ENCODE data around the gene ELOVL6.
A peak's percentile ranks its signal among the peaks of the same experiment; 100 is the strongest.
"Not testable (repeated sequence)": the region's sequence is repeated elsewhere in the genome, so short reads cannot be mapped to it uniquely, and the experiment has no call there.

ELOVL6 gene

DNA sequence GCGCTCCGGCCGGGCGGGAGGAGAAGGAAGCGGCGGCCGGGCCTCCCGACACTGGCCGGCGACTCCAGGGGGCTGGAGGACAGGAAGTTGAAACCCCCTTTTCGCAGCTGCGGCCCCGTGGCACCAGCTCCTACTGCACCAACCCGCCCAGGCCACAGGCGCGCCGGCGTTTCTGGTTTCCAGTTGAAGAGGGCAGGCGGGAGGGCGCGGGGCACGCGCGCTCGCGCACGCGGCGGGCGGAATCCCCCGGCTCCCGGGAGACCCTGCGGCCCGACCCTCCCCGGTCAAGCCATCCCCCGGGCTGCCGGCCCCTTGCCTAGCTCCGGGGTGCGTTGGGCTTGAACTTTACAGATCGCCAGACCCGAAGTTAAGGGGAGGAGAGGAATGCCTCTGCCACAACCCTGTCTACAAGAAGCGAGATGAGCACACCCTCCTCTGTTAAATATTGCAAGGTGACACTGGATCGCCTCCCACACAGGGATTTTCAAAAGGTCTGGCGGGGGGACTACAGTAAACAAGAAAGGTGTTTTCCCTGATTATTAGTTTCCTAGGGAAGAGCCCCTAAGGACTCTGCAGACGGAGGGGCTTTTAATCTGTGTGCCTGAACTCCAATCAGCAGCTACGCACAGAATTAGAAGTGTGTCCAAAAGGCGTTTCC is 1.4 kb downstream of the ELOVL6 start:
- DNase-seq (ENCODE audit: low read depth) = no peak

DNA sequence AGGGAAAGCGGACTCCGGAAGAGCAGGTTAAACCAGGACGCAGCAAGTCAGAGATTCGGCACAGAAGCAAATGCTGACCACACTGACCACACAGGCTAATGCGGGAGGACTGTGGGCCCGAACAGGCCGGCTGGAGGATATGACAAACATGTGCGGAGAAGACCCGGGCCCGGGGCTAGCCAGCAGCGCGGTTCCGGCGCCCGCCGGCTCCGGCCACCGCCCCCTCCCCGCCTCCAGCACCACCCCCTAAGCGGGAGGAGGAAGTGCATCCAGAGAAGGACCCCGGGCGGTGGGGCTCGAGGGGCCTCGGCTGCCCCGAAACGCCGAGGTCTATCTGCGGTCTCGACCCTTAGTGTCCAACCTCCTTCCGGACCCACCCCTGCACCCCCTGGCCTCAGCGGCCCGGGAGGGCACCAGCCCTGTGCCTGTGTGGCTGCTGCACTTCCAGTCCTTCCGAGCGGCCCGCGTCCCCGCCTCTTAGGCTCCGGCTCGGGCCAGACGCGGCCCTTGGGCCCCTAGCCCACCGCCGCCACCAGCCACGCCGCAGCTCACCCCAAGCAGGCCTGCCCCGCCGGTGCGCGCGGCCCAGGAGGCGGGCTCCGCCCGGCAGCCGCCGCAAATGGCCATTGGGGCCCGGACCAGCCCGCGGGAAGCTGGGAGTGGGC is 2.1 kb downstream of the ELOVL6 start:
- DNase-seq (ENCODE audit: low read depth) = peak; percentile 35

DNA sequence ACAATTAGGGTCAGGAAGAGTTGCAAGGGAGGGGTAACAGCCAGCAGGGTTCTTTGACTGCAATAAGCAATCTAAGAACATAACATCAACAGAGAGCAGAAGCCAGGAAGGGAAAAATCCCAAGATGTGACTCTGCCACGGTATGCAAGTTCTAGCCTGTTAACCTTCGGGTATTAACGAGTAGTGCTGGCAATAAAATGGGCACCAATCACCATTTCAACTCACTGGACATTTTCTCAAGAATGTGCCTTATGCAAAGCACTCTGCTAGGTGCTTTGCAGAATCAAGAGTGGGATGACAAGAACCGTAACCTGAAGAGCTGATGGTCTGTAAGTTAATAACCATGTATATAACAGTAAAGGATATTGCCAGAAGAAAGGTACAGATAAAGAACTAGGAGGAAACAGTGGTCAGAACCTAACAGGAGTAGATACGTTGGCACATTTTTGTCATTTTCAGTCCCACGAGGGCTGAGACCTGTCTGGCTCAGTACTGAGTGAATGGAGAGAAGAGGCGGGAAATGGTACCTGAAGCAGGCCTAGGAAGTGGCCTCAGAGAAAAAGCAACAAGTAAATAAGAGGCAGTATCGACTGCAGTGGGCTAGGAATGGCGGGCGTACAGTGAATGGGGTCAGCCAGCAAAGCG is 2.7 kb downstream of the ELOVL6 start:
- DNase-seq (ENCODE audit: low read depth) = no peak

DNA sequence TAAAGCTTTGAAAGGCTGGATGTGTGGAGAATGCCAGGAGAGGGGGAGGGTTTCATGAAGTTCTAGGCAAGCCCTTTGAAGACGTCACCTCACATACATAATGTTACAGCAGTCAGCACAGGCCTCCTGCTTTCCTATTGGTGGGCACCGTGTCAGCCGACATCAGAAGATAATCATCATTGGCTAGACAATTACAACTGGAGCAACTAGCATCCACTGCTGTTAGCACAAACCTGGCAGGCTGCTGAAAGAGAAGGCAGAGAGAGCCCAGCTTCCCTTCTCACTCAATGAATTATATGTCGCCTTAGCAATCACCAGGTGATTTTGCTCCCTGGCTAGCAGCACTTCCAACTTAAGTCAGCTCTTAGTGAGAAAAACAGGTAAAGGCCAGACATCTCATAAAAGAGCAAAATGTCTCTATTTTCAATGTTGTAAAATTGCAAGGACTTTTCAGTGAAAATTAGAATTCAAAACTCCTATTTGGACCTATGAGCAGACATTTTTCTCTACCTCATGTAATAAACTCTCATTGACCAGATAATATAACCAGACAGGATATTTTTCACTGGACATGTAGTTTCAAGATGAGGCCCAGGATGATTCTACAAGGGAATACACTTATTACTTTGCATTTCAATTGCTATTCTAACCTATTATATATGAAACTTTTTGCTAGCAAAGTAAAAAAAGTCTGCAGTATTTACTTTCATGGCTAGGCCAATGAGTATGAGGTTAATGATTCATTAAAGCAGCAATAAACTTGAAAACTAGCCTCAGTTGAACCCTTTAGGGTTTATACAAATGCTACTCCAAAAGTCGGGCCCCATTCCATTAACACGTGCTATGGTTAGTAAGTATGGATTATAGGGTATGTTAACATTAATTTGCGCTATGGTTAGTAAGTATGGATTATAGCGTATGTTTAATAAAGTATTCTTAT is 4.3 kb downstream of the ELOVL6 start:
- peak; percentile 16 for DNase-seq (ENCODE audit: low read depth)

DNA sequence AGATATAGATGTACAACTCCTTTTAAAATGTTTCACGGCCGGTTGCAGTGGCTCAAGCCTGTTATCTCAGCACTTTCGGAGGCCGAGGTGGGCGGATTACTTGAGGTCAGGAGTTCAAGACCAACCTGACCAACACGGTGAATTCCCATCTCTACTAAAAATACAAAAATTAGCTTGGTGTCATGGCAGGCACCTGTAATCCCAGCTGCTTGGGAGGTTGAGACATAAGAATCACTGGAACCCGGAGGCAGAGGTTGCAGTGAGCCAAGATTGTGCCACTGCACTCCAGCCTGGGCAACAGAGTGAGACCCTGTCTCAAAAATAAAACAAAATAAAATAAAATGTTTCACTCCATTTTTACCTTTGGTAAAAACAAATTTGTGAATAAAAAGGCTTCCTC is 5.1 kb downstream of the ELOVL6 start:
- not testable (repeated sequence) for DNase-seq (ENCODE audit: low read depth)

DNA sequence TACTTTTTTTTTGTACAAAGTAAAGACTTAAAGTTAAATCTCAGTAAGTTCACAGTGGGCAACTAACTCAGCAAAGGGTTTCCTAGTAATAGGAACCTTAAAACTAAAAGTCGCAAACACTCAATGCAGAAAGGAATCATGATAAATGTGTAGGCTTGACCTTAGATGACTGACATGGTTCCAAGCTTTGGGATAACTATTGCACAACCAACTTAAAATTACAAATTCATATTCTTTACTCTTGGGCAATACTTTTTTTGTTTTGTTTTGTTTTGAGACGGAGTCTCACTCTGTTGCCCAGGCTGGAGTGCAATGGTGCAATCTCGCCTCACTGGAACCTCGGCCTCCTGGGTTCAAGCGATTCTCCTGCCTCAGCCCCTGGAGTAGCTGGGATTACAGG is 8.2 kb downstream of the ELOVL6 start:
- DNase-seq (ENCODE audit: low read depth) = no peak

DNA sequence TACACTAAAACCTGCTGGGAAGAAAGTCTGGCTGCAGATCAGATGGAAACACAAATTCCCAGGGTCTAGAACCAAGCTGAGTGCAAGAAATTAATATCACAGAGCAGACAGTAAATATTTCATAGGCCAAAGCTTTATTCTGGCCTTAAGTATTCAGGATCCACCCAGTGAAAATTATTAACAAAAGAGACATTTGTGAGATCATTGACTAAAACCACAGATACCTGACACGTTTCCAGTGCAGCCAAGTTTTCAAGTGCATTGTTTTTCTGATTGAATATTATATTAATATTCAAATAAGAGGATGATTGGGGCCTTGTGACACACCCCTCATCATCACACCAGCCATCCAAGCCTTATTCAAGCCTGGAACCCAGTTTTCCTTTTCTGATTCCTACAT is 10.3 kb downstream of the ELOVL6 start:
- no peak for DNase-seq (ENCODE audit: low read depth)

DNA sequence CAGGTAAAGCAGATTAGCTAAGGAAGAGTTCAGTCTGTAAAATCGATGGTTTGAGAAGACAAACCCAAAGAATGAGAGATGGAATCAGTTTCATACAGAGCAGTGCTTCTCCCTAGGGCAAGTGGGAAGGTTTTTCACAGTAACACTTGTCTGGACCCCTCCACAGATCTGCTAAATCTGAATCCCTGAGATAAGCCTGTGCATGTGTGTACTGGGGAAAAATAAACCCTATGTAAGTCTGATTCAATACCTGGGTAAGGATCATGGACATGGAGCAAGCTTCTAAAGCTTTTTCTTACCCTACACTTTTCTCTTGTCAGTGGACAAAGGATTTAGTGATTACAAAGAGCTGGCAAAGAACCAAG is 13.6 kb downstream of the ELOVL6 start:
- DNase-seq (ENCODE audit: low read depth) = no peak

DNA sequence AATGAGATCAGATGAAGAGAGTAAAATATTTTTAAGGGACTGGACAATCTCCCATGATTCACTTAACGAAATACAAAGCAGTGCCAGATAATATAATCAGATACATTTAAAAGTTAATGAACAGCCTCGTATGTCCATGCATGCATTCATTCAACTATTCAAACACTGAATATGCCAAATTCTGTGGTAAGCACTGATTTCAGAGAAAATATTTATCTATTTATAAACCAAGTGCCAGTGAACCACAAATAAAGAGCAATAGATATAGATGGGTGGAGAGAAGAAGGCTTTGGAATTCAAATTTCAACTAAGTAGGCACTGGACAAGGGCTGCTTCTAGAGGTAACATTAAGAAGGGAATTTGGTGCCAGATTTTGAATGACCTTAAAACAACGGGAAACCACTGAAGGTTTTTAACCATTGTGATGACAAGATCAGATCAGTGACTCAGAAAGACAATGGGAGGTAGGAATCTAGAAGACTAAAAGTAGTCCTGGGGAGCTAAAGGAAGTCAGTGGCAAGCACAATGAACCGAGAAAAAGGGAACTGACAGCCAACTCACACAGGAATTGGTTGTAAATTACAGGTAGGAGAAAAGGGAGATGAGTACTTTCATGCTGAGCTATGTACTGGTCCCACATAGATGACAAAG is 14.2 kb downstream of the ELOVL6 start:
- DNase-seq (ENCODE audit: low read depth) = no peak

DNA sequence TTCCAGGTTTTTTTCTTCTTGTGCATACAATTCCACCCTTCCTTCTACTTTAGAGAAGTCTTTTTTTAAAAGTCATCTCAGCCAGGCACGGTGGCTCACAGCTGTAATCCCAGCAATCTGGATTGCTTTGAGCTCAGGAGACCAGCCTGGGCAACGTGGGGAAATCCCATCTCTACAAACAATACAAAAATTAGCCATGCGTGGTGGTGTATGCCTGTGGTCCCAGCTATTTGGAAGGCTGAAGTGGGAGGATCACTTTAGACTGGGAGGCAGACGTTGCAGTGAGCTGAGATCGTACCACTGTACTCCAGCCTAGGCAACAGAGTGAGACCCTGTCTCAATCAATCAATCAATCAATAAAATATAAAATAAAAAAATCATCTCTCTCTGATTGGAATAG is 14.8 kb downstream of the ELOVL6 start:
- no peak for DNase-seq (ENCODE audit: low read depth)

DNA sequence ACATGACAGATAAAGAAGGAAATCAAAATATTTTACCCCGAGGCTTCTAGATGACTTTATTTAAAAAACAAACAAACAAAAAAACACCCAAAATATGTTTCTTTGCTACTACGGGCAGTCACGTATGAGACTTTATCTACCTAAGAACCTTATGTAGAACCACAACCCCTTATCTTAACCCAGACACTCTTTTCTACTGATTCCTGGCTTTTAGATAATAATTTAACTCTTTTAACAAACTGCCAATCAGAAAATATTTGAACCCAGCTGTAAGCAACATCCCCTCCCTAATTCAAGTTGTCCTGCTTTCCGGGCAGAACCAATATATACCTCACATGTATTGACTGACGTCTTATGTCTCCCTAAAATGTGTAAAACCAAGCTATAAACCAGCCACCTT is 15.4 kb downstream of the ELOVL6 start:
- no peak for DNase-seq (ENCODE audit: low read depth)

DNA sequence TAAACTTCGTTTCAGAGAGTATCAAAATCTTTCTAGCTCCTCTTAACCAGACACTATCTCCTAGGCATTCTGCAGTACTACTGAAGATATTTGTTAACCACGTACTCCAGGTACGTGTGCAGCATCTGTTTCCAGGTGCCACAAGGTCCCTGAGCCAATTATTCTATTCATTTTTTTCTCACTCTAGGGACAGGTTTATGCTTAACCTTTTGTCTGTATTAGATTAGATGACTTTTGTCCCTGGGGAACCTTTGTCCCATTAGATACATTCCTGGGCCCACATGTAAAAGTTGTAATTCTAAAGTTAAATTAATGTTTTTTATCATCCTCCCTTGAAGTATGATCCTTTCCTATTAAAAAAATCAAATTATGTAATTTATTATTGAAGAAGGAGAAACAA is 16.5 kb downstream of the ELOVL6 start:
- DNase-seq (ENCODE audit: low read depth) = no peak

DNA sequence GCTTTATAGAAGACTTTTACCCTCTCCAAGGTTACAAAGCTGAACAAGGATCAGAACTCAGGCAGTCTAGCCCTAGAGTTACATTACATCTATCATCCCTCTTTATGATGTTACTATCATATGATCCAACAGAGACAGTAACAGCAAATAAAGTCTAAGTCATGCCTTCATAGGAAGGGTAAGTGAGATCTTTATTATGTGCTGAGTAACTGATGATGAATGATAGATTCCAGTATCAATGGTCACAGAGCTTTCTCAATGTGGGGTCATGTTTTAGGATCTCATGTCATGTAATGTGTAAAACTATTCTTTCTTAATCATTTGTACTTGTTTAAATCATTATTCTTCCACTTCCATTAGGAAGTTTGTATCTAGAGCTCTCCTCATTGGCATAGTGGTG is 22.8 kb downstream of the ELOVL6 start:
- DNase-seq (ENCODE audit: low read depth) = no peak

DNA sequence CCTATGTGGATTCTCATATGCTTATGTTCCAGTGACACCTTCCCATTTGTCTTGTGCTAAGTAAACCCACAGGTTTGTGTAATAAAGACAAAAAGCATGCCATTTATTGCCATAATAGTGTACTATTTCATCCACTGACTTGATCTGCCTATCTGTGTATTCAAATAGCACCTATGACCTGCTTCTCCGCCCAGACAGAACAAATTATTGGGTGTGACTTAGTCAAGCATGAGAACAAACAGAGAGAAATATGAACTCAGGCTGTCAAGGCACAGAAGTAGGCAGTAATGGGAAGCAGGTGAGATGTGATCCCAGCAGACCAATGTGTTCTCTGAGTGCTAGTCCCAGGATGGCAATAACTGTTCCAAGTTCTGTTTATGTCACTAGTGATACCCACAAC is 25.4 kb downstream of the ELOVL6 start:
- DNase-seq (ENCODE audit: low read depth) = no peak

DNA sequence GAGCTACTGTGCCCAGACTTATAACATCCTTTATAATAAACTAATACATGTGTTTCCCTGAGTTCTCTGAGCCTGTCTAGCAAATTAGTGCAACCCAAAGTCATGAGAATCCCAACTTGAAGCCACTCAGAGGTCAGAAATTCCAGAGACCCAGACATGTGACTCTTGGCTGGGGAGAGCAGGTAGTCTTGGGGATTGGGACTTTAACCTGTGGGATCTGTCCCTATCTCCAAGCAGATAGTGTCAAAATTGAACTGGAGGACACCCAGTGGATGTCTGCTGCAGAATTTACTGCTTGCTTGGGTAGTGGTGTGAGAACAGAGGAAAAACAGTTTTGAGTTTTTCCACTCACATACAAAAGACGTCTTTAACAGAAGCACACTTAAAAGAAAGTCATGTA is 26.4 kb downstream of the ELOVL6 start:
- DNase-seq (ENCODE audit: low read depth) = no peak

DNA sequence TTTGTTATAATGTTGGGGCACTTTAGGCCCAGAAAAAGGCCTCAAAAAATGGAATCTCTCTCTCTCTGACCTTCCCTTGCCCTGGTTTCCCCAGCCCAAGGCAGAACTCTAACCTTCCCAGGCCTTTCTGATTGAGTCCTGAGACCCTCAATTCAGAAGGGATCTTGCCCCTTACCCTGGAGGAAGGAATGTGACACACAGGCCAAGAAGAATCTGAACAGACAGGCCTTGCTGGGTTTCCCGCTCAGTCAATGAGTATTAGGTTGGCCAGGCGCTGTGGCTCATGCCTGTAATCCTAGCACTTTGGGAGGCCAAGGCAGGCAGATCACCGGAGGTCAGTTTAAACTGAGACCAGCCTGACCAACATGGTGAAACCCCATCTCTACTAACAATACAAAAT is 27.6 kb downstream of the ELOVL6 start:
- DNase-seq (ENCODE audit: low read depth) = no peak

DNA sequence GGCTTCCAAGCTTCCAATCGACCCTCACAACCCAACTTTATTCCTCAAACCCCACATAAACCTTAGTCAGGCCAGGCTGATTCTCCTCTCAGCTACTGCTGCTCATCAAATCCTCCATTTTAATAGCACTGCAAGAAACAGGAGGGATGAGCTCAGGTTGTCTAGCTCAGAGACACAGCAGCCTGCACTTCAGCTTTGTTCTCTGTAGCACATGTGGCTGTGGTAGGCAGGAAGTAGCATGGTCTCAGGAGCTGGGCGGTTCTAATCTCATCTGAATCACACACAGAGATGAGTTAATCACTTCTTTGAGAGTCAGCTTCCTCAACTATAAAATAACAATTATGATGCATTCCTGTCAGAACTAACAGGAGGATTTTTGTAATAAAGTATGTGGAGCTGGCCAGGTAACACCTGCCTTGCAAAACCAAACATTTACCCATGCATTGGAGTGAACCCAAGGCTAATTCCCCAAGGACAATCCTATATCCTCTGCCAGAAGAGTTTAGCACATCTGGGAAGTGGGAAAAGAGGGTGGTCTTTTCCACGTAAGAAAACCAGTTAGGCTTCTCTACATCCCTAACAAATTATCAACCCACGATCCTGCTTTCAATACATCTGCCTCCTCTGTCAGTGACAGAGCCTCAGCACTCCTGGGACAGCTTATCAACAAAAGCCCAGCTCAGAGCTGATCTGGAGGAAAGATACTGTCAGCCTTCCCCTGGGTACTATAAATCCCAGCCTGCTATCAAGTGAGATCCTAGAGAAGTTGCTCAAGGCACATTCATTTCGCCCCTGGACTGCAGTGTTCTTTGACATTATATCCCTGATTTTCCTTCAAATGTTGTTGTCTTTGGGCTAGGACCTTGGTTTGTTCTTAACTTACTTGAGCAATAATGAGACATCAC is 32.8 kb downstream of the ELOVL6 start:
- DNase-seq (ENCODE audit: low read depth) = peak; percentile 13

DNA sequence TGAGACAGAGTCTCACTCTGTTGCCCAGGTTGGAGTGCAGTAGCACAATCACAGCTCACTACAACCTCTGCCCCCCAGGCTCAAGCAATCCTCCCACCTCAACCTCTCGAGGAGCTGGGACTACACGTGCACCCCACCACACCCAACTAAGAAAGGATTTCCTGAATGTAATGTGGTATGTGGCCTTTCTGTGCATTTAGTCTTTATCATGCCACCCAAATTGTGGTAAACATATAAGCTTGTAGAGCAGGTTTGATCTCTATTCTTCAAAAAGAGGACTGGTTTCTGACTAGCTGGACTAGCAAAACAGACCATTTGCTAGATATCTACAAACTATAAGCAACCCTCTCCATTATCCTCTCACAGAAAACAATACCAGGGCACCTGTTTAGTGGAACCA is 33.6 kb downstream of the ELOVL6 start:
- DNase-seq (ENCODE audit: low read depth) = no peak

DNA sequence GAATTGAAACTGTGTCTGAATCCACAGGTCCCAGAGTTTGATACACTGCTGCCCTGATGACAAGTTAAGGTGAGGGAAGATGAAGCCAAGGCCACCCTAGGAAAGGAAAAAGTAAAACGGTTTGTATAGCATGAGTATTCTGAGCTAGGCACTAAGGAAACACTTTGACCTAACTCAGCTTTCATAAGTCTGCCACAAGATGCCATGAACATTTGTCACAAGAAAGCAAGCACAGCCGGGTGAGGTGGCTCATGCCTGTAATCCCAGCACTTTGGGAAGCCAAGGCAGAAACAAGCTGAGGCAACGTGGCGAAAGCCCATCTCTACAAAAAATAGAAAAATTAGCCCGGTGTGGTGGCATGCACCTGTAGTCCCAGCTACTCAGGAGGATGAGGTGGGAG is 34.2 kb downstream of the ELOVL6 start:
- DNase-seq (ENCODE audit: low read depth) = no peak

DNA sequence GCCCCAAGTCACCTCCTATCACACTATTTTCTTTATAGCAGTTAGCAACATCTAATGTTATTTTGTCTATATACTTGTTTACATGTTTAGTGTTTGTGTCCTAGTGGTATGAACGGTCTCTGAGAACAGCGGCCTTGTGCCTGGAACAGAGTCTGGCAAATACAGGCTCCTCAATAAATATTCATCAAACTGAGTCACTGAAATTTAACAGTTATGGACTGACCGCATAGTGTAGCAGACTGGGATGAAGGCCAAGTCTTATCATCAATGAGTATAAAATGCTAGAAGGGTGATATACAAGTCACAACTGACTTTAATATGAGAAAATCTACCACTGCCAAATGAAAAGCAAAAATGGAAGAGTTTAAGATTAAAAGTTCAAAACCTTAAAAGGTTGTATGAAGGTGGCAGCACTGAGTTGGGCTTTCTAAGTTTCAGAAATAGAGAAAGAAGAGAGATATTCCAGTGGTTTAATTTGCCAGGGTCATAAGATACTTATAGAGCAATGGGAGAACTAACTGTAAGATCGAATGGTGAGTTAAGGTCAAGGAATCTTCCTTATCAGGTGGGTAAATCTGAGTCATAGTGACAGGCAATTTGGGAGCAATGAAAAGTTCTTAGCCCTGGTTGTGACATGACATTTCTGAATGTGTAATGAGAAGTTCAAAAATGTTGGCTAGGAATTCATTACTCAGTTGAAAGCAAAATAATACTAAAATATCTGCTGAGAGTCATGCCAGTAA is 34.9 kb downstream of the ELOVL6 start:
- DNase-seq (ENCODE audit: low read depth) = no peak
